SIG-M5 treated with dmso at 0.1 percent for 504 hours (cell line): Measurements from ENCODE around the gene ST3GAL6.
A peak's percentile ranks its signal among the peaks of the same experiment; 100 is the strongest.
"Not testable (repeated sequence)": the region's sequence is repeated elsewhere in the genome, so short reads cannot be mapped to it uniquely, and the experiment has no call there.

Experiments
- DNase-seq: peaks from one replicate; lab custom pipeline; 2025; ENCODE audit not compliant: unreplicated experiment; lab: John Stamatoyannopoulos, UW

Gene ST3GAL6

GRCh38 chr3:98799479-98799878 lies 36.3 kb downstream of the ST3GAL6 start:
- no peak for DNase-seq

DNA sequence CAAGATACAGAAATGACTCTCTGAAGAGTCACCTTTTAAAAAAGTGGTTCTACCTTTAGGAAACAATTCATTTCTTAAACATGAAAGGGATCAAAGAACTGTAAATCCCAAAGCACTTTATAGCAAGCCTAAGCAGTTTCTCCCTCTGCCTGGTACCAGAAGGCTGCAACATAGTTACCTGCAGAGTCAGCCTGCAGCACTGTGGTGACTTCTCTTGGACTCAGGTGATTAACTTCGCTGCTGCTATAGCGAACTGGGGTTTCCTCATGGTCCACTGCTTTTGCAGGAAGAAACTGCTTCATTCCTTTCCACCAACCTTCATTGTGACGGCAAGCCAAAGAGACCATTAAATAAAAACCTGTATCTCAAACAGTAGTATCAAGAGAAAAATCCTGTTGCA lies 37.3 kb downstream of the ST3GAL6 start:
- DNase-seq, result no peak

DNA sequence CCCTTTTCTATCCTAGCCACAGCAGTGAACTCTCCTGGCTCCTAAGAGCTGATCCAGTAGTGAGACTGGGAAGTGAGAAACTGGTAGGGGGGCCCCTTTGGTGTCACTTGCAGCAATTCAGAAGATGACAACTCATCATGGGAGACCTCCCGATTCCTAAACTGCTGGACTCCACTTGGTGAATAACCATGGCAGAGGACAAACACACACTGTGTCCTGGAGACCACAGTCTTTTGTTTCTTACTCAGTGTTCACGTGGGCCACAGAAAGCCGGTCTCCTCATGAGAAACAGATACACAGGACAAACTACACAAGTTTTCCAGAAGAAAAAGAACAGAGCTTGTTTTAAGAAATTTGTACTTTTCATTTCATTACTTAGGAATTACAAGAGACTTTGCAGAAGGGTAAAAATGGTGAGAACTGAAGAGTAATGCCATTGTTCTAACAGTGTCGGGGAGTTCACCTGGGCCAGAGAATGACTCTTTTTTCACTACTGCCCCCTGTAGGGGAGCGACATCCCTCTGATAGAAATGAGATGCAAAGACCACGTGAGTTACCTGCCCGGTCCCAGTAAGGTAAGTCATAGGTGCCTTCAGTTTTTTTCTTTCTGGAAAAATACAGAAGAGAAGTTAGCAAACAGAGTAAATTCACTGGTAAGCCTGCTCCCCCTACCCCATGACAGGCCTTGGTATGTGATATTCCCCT lies 38.1 kb downstream of the ST3GAL6 start:
- DNase-seq, result no peak

- no peak for DNase-seq
These were observed 42.4 kb downstream of the ST3GAL6 start for GRCh38 chr3:98805571-98805970.

DNA sequence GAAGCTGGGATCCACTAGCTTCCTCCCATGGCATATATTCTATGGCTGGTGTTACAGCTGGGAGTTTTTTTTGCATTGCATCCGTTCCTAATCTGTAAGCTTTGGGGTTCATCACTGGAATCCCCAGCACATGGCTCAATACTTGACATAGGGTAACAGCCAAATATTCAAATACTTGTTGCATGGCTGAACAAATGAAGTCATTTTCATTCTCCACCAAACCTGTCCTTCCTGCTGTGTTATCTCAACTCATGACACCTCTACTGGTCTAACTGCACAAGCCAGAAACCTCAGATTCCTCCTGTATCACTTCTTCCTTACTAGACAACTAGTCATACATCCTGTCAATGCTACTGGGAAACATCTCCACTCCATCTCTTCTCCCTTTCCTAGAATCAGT lies 43.4 kb downstream of the ST3GAL6 start:
- no peak for DNase-seq

DNA sequence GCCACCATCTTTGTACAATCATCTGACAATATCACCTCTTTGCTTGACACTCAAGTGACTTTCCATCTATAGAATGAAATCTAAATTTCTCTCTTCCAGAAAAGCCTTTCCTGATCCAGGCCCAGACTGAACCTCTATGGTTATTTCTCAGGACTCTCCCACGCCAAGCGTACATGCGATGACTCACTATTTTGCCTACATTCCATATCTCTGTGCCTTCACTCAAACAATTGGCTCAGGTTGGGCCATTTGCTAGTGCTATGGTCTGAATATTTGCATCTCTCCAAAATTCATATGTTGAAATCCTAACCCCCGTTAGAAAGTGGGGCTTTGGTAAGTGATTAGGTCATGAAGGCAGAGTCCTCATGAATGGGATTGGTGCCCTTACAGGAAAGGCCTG lies 43.9 kb downstream of the ST3GAL6 start:
- no peak for DNase-seq

- no peak for DNase-seq
These were observed 44.4 kb downstream of the ST3GAL6 start for GRCh38 chr3:98807561-98807960.

DNA sequence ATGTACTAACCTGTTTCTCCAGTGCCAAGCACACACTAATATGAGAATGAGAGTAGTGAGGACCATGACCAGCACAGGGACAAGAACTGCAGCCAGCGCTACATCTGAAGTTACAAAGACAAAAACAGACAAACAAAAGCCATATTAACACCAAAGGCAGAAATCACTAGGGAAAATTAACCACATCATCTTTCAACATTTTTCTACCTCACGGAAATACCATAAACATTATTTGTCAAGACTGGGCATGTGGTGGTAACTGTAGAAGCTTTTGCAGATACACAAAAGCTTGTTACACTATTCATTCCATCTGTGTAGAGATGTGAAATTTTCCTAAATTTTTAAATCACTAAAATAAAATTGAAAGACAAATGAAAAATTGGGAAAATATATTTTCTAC lies 44.9 kb downstream of the ST3GAL6 start:
- no peak for DNase-seq

DNA sequence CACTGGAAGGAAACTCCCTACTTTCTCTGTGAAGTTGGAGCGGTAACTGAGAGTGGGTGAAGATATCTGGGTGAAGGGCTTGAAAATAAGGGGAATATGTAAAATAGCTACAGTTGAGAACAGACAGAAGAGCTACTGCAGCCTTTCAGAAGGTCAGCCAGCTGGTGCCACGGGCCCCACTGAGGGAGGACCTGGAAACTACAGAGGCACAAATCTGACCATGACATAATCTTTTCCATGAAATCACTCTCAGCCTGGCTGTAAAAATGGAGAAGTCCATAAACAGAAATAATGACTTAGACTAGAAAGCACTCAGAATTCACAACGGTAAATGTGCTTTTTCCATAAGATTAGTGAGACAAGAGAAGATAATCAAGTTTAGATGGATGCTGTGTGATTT lies 46.4 kb downstream of the ST3GAL6 start:
- DNase-seq, result no peak

DNA sequence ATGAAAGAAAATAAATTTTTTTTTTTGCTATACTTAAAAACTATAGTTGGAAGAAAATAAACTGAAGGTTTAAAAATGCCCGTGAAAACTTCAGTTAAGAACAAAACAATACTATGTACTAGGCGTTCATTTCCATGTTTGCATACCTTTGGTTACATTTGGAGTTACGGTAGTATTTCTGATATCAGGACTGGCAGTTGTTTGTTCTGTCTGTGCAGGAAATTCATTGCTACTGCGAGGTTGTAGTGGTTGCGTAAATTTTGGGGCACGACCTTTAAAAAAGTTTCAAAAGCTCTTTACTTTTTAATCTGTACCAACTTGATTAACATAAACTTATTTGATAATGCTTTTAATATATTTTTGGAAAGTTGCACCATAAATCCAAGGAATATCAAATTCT lies 47.9 kb downstream of the ST3GAL6 start:
- peak; percentile 22 for DNase-seq

- peak; percentile 79 for DNase-seq
These were observed 49.8 kb downstream of the ST3GAL6 start for GRCh38 chr3:98812851-98813374.

- DNase-seq, result no peak
These were observed 51.8 kb downstream of the ST3GAL6 start for GRCh38 chr3:98814817-98815420.

GRCh38 chr3:98817547-98818041 lies 54.5 kb downstream of the ST3GAL6 start:
- peak; percentile 71 for DNase-seq

DNA sequence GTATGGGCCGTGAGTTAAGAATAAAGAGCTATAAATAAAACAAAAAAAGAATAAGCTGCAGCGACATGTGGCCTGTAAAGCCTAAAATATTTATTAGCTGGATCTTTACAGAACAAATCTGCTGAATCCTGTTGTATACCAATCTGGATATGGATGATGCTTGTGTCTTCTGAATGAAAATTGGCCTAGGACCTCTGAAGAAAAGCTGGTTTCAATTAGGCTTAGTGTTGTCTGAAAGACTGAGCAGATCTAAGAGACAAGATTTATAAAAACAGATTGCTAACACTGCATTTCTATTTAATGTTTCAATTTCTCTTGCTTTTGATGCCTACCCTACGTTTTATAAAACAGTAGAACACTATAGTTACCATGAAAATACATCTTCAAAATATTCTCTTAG lies 57.9 kb downstream of the ST3GAL6 start:
- no peak for DNase-seq

DNA sequence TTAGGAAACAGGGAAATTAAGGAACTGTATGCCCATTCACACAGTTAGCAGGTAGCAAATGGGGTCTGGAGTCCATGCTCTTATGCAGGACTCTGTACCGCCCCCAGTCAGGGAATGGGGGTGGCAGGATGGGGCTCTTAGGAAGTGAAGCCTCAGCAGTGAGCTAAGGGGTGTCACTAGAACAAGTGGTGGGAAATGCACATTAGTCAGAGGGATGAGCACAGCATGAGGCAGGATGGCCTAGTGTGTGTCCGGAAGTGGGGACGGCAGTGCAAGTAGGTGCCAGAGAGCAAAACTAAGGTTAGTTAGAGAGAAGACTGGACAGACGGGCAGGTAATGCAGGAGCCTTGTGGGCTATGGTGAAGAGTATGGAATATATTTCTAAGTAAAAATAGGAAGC lies 60.7 kb downstream of the ST3GAL6 start:
- no peak for DNase-seq

DNA sequence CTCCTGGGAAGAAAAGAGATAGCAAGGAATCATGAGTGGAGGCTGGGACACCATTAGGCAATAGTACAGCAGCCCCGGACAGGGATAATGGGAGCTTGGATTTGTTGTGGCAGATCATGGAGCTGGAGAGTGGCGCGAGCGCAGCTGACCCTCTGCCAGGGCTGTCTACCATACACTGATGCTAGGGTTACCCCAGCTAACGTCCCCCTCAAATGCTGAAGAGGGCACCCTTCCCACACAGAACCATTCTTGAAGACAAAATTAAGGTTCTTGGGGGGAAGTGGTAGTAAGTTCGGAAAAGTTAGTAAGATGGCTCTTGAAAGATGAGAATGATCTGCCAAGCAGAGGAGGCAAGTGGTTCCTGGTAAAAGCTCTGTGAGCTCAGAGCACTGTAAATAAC lies 61.1 kb downstream of the ST3GAL6 start:
- no peak for DNase-seq

DNA sequence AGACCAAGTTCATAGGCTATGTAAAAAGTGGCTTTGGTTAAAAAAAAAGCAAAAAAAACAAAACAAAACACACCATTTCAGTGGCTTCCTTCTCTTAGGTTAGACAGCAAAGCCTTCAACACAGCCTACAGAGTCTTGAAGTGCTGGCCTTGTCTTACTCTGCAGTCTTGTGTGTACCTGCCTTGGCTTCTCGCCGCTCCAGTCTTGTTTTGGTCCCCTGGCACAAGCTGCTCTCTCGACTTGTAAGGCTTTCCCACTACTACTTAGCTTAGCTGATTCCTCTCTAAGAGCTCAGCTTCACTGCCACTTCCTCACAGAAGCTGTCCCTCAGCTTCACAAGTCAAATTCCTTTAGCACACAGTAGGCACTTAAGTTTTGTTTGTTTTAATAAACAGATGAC lies 63.0 kb downstream of the ST3GAL6 start:
- DNase-seq, result no peak

DNA sequence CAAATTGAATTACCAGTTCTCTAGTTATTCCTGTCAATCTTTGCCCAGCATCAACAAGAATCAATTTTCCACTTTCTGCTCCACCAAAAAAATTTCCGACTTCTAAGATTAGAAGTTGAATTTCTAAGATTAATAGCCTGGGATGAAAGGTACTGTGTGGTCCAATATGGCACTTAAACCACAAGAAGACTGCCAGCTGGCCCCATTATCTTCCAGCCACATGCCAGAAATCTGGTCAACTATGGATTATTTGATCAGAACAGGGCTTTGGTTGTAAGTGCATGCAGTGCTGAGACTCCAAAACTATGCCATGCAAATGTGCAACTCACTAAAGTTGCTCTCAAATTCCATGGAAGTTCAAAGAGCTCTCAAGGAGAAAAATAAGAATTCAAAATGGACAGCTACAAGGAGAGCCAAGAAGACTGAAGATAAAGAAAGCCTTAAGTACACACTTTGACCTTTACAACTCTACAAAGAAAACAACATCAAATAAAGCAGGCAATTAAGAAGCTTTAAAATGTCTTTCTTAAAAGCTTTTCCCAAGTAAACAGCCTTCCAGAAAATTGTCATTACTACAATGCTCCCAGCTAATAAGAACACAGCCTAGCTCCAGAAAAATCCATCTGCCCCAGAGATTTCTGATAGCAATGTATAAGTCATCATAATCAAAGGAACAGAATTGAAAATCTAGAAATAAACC lies 64.2 kb downstream of the ST3GAL6 start:
- DNase-seq, result no peak

DNA sequence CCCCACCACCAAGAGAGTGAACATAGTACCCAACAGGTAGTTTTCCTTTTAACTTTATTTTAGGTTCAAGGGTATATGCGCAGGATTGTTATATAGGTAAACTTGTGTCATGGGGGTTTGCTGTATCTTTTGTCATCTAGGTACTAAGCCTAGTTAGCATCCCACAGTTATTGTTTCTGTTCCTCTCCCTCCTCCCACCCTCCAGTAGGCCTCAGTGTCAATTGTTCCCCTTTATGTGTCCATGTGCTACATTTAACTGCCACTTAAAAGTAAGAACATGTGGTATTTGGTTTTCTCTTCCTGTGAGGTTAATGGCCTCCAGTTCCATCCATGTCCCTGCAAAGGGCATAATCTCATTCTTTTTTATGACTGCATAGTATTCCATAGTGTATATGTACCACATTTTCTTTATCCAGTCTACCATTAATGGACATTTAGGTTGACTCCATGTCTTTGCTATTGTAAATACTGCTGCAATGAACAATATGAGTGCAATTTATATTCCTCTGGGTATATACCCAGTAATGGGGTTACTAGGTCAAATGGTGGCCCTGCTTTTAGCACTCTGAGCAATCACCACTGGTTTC lies 66.2 kb downstream of the ST3GAL6 start:
- no peak for DNase-seq

- not testable (repeated sequence) for DNase-seq
These were observed 67.9 kb downstream of the ST3GAL6 start for GRCh38 chr3:98831060-98831459.

DNA sequence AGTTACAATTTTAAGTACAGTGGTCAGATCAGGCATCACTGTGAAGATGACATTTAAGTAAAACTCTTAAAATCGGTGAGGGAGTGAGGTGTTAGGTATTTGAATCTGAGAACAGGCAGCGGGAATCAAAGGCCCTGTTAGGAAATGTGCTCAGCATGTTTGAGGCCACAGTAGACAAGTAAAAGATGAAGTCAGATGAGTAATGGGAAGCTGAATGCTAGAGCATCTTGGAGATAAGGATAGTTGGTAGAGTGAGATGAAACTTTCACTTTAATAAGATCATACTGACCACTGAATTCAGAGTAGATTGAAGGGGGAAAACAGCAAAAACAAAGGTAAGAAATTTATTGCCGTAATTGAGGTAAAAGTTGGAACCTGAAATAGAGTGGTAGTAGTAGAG lies 76.7 kb downstream of the ST3GAL6 start:
- DNase-seq, result no peak
